GM10248 (cell line): ENCODE results near the gene SIGLEC9.

Experiments
- CTCF ChIA-PET: fragments of 300-600 bp; sonication (Branson Sonifier 250); formaldehyde crosslinking; extraction: SDS; loops from one replicate; lab custom pipeline; 2021; ENCODE audit warnings: antibody characterized with exemption; lab: Yijun Ruan, JAX
- POLR2A ChIA-PET: fragments of 350-650 bp; sonication (Branson Sonifier 250); formaldehyde crosslinking; extraction: SDS; loops from one replicate; lab custom pipeline; 2020; ENCODE audit warnings: antibody characterized with exemption; lab: Yijun Ruan, JAX
- DNase-seq: peaks from one replicate; pipeline ENCODE4 v3.0.0; 2012; ENCODE audit errors: extremely low spot score
- CTCF ChIP-seq: IDR thresholded peaks from 2 replicates; pipeline ENCODE4 v1.5.1; 2012; ENCODE audit warnings: mild to moderate bottlenecking, low read depth; ENCODE audit errors: extremely low read depth, missing control alignments, control extremely low read depth

SIGLEC9 gene

GRCh38 chr19:51124729-51125128 lies at the start of gene SIGLEC9:
Gene SIGLEC9 (plus strand): TSS chr19:51124906. CDS start chr19:51124975, 69 bp downstream.
- ChIA-PET POLR2A (no interaction called here), CTCF (no interaction called here)
- no peak for DNase-seq
- no peak for TF ChIP-seq CTCF

GRCh38 chr19:51075998-51076397 lies 48.7 kb upstream of the SIGLEC9 start:
- ChIA-PET POLR2A (no interaction called here), CTCF (no interaction called here)
- no peak for TF ChIP-seq CTCF
- DNase-seq, result no peak

GRCh38 chr19:51076631-51077213 lies 48.0 kb upstream of the SIGLEC9 start:
- POLR2A ChIA-PET, result no interaction called here
- TF ChIP-seq CTCF, result no peak
- CTCF ChIA-PET, result interaction anchor here (0.9 kb wide), 1 partner anchor 19 kb away, joined by 3 read pairs; no protein-coding TSS in a partner anchor
- DNase-seq, result no peak

GRCh38 chr19:51078104-51078503 lies 46.6 kb upstream of the SIGLEC9 start:
- ChIA-PET POLR2A (no interaction called here), CTCF (no interaction called here)
- DNase-seq, result no peak
- TF ChIP-seq CTCF, result no peak

- CTCF ChIA-PET, result no interaction called here
- TF ChIP-seq CTCF, result no peak
- no peak for DNase-seq
- POLR2A ChIA-PET, result no interaction called here
These were observed 46.0 kb upstream of the SIGLEC9 start for GRCh38 chr19:51078731-51079130.

GRCh38 chr19:51079481-51080110 lies 45.1 kb upstream of the SIGLEC9 start:
- CTCF ChIA-PET, result interaction anchor here (2.5 kb wide), 1 partner anchor 17 kb away, joined by 10 read pairs; no protein-coding TSS in a partner anchor
- POLR2A ChIA-PET, result no interaction called here
- no peak for TF ChIP-seq CTCF
- DNase-seq, result no peak
